ENCODE data around the gene B3GNT8. TPM values are rescaled to one million over a fixed set of nuclear protein-coding genes. Genes with fewer than 3 reads are reported as not detected.

The B3GNT8 gene
- total RNA-seq, 2 donors from 2014 or later, result 9.4 to 11.6 TPM

DNA sequence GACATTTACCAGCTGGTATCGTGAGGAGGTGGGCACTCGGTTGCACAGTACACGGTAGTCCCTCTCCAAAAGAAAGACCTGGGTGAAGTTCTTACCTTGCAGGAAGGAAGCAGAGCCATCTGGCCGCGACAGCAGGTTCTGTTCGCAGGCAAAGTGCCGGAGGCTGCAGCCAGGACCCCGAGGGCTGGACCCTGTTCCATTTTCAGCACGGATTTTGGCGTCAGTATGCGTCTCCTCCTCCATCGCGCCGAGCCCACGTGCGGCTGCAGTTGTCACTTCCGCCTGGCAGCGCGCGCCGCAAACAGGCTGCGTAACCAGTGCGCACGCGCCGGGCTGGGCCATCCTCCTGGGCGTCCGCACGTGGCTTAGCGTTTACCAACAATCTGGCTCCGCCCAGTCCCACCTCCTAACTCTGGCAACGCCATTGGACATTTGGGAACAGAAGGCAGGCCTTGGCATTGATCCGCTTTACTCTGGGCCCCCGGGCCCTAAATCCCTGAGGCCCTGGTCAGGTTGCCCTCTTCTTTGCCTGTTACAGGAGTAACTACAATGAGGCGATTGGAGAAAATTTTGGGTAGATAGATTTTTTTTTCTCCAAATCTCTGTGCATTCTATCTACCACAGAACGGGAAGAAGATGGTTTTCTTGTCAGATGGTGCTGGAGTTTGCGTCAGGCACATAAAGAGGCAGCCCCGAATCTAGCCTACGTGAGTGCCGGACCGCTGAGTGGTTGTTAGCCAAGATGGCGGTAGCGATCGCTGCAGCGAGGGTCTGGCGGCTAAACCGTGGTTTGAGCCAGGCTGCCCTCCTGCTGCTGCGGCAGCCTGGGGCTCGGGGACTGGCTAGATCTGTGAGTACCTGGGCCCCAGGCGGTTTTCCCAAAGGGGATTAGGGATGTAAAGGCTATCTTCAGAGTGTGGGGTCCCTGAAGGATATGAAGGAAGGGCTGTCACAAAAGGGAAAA, 29.8 kb downstream of the B3GNT8 start, which contains the start of the genes BCKDHA and EXOSC5:
Gene BCKDHA, plus strand, starts transcription at position 733 of the 964 bp plus-strand sequence. Its CDS starts 10 bp downstream, at position 743.
Gene EXOSC5, minus strand, starts transcription at position 274 of the 964 bp plus-strand sequence. Its CDS starts 31 bp downstream, at position 243.
- peak; percentile 100 for DNase-seq (ENCODE audit: low spot score)
- Histone ChIP-seq H3K4me1 (replicated peaks) (peaks cover 5% of the 10 kb centered on the region), H3K27ac (peak within 1 kb of the TSS; percentile 89 to 91), H3K36me3 (no peaks in the 10 kb centered on the region), H3K4me3 (peak within 1 kb of the TSS; percentile 74 to 96), H3K9me3 (no peaks in the 10 kb centered on the region), H3K27me3 (replicated peaks; ENCODE audit: insufficient read depth) (no peaks in the 10 kb centered on the region)
- peak; percentile 30 for TF ChIP-seq POLR2A (IDR thresholded peaks at IDR 0.05)
- peak; percentile 99 for TF ChIP-seq POLR2AphosphoS5 (IDR thresholded peaks at IDR 0.05)
- TF ChIP-seq, protein P1, sequence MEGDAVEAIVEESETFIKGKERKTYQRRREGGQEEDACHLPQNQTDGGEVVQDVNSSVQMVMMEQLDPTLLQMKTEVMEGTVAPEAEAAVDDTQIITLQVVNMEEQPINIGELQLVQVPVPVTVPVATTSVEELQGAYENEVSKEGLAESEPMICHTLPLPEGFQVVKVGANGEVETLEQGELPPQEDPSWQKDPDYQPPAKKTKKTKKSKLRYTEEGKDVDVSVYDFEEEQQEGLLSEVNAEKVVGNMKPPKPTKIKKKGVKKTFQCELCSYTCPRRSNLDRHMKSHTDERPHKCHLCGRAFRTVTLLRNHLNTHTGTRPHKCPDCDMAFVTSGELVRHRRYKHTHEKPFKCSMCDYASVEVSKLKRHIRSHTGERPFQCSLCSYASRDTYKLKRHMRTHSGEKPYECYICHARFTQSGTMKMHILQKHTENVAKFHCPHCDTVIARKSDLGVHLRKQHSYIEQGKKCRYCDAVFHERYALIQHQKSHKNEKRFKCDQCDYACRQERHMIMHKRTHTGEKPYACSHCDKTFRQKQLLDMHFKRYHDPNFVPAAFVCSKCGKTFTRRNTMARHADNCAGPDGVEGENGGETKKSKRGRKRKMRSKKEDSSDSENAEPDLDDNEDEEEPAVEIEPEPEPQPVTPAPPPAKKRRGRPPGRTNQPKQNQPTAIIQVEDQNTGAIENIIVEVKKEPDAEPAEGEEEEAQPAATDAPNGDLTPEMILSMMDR (IDR thresholded peaks at IDR 0.05), result peak in 2 of 4 experiments; percentile 24 to 32
- WGBS, result under 1% methylated on average over 48 of the region's 50 CpGs
- intact Hi-C loops (cut with DNase I), result no loop called here

DNA sequence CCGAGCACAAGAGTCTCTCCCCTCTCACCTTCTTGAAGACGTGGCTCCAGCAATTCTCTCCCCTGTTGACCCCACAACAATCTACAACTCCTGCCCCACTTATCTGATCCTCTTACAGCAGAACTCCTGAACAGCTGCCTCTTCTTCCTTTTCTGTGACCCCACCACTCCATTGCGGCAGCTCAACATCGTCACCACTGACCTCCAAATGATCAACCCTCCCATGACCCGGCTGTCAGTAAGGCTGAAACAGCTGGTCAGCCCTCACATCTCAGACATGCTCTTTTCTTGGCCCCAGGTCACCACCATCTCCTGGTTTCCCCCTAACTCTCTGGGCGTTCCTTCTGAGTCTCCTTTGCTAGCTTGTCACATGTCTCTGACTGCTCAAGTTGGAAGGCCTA, 31.8 kb downstream of the B3GNT8 start:
- no peaks in the 10 kb centered on the region for H3K9me3 ChIP-seq
- 73% methylated on average over 6 of the region's 6 CpGs for WGBS
- TF ChIP-seq, protein P1 (IDR thresholded peaks at IDR 0.05), result no peak
- TF ChIP-seq POLR2AphosphoS5 (IDR thresholded peaks at IDR 0.05) (no peak), POLR2A (IDR thresholded peaks at IDR 0.05) (no peak)

GRCh38 chr19:41392775-41393174, 34.4 kb downstream of the B3GNT8 start:
- WGBS, result 82% methylated on average over 12 of the region's 12 CpGs
- H3K27ac ChIP-seq, result no peak overlapping the region
- no peak overlapping the region for H3K4me3 ChIP-seq
- TF ChIP-seq POLR2A (IDR thresholded peaks at IDR 0.05), result no peak
- no peak for TF ChIP-seq POLR2AphosphoS5 (IDR thresholded peaks at IDR 0.05)
- TF ChIP-seq, protein P1 (IDR thresholded peaks at IDR 0.05), result no peak
- peaks cover 5% of the 10 kb centered on the region for H3K4me1 ChIP-seq (replicated peaks)
- intact Hi-C loops (cut with DNase I), result no loop called here
- H3K36me3 ChIP-seq, result peaks cover 0 to 6% of the 10 kb centered on the region in 2 donors
- DNase-seq (ENCODE audit: low spot score), result no peak
- no peaks in the 10 kb centered on the region for H3K27me3 ChIP-seq (replicated peaks; ENCODE audit: insufficient read depth)
- no peaks in the 10 kb centered on the region for H3K9me3 ChIP-seq

More for the DNA sequence above, 31.8 kb downstream of the B3GNT8 start:
- peaks cover 0 to 4% of the 10 kb centered on the region in 2 donors for H3K36me3 ChIP-seq
- DNase-seq (ENCODE audit: low spot score), result no peak
- no peak overlapping the region for H3K4me3 ChIP-seq
- H3K27ac ChIP-seq, result no peak overlapping the region
- no peaks in the 10 kb centered on the region for H3K27me3 ChIP-seq (replicated peaks; ENCODE audit: insufficient read depth)
- intact Hi-C loops (cut with DNase I), result no loop called here
- peaks cover 5% of the 10 kb centered on the region for H3K4me1 ChIP-seq (replicated peaks)

DNA sequence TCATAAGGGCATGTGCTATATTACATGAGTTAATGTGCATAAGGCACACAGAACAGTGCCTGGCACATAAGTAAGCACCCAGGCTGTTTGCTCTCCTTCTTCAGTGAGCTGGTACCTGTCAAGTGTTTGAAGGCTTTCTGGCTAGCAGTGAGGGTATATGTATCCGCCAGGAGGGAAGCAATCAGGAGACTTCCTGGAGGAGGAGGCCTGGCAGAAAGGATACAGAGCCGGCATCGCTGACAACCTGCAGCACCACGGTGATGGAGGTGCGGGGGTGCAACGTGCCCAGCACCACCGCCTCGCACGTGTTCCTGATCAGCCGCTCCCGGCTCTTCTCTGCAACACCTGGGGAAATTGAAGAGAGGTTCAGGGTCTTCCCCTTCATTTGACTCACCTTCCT, 35.6 kb downstream of the B3GNT8 start:
- Histone ChIP-seq H3K36me3 (peaks cover 0 to 6% of the 10 kb centered on the region in 2 donors), H3K4me1 (replicated peaks) (peaks cover 3% of the 10 kb centered on the region), H3K4me3 (no peak overlapping the region), H3K9me3 (no peaks in the 10 kb centered on the region), H3K27me3 (replicated peaks; ENCODE audit: insufficient read depth) (no peaks in the 10 kb centered on the region), H3K27ac (no peak overlapping the region)
- DNase-seq (ENCODE audit: low spot score), result no peak
- 85% methylated on average over 11 of the region's 11 CpGs for WGBS
- intact Hi-C loops (cut with DNase I), result no loop called here
- TF ChIP-seq, protein P1 (IDR thresholded peaks at IDR 0.05), result no peak
- TF ChIP-seq POLR2A (IDR thresholded peaks at IDR 0.05) (no peak), POLR2AphosphoS5 (IDR thresholded peaks at IDR 0.05) (no peak)
